HG02870 (cell line): ENCODE data around the gene FUT2.
"Not testable (repeated sequence)": the region's sequence is repeated elsewhere in the genome, so short reads cannot be mapped to it uniquely, and the experiment has no call there.

Experiments used
- ATAC-seq: cut with Tn5 transposase; IDR thresholded peaks from one replicate; pipeline ENCODE4 v1.9.1; 2021; ENCODE audit warnings: mild to moderate bottlenecking, moderate library complexity; ENCODE audit not compliant: unreplicated experiment

FUT2 gene

GRCh38 chr19:48698046-48698445 is 2.3 kb downstream of the FUT2 start:
- no peak for ATAC-seq

DNA sequence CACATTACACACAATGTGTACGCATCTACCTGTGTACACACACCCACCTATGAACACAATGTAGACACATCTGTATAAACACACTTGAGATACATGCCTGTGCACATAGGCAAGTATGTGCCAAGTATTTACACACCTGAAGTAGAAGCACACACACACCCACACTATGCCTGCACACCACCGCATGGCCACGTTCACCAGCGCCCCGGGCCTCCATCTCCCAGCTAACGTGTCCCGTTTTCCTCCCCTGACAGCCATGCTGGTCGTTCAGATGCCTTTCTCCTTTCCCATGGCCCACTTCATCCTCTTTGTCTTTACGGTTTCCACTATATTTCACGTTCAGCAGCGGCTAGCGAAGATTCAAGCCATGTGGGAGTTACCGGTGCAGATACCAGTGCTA is 6.9 kb downstream of the FUT2 start:
- no peak for ATAC-seq

- no peak for ATAC-seq
Observed at GRCh38 chr19:48703316-48703715, 7.5 kb downstream of the FUT2 start.

- no peak for ATAC-seq
Observed at GRCh38 chr19:48705431-48705830, 9.7 kb downstream of the FUT2 start.

- no peak for ATAC-seq
Observed at GRCh38 chr19:48708471-48708870, 12.7 kb downstream of the FUT2 start.

GRCh38 chr19:48711106-48711662 is 15.4 kb downstream of the FUT2 start:
- ATAC-seq = no peak

GRCh38 chr19:48713041-48713863 is 17.5 kb downstream of the FUT2 start:
- ATAC-seq = no peak

- peak; percentile 92 for ATAC-seq
Observed at GRCh38 chr19:48713864-48714755, 18.3 kb downstream of the FUT2 start.

GRCh38 chr19:48714759-48715675 is 19.2 kb downstream of the FUT2 start:
- no peak for ATAC-seq

- no peak for ATAC-seq
Observed at GRCh38 chr19:48715681-48716171, 20.0 kb downstream of the FUT2 start.

- no peak for ATAC-seq
Observed at GRCh38 chr19:48716562-48717291, 21.0 kb downstream of the FUT2 start.

GRCh38 chr19:48718106-48718505 is 22.3 kb downstream of the FUT2 start:
- not testable (repeated sequence) for ATAC-seq

- ATAC-seq = no peak
Observed at GRCh38 chr19:48718711-48719231, 23.0 kb downstream of the FUT2 start.

DNA sequence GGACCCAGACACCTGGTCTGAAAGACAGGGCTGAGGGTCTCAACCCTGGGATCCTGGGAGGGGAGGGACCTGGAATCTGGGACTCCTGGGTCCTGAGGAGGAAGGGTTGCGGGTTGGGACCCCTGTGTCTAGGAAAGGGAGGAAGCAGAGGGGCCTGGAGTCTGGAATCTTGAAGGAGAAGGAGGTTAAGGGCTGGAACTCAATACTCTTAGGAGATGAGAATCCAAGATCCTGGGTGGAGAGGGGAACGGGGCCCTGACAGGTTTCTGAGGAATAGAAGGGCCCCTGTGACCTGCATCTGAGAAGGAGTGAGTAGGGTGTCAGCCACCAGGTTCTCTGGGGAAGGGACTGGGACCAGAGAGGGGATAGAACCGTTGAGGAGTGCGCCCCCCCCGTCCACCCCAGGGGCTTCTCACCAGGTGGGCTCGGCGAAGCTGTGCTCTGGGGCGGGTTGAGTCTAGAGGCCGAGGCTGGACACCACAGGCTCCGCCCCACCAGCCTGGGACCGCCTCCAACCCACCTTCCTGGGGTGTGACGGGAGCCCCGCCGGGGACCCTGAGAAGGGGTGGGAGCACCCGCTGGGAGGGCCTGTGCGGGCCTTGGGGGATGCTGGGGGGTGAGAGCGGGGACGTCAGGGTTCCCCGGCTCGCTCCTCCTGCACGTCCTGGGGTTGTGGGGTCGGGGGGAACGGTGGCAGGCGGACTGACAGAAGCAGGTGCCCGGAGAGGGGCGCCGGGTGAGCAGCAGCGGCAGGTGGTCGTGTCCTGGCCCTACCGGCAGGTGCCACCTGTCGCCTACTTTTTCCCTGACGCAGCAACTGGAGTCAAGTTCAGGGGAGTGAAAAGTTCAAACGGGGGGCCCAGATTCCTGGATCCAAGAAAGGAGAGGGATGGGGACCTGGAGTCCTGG is 23.7 kb downstream of the FUT2 start, which contains the start of gene MAMSTR:
Gene MAMSTR, minus strand, starts transcription at position 463 of the 909 bp plus-strand sequence. CDS start 694 bp downstream, outside the sequence.
- ATAC-seq = no peak

- ATAC-seq = peak; percentile 13
Observed at GRCh38 chr19:48720251-48720612, 24.5 kb downstream of the FUT2 start.

GRCh38 chr19:48720613-48721296 is 25.0 kb downstream of the FUT2 start:
- peak; percentile 85 for ATAC-seq

DNA sequence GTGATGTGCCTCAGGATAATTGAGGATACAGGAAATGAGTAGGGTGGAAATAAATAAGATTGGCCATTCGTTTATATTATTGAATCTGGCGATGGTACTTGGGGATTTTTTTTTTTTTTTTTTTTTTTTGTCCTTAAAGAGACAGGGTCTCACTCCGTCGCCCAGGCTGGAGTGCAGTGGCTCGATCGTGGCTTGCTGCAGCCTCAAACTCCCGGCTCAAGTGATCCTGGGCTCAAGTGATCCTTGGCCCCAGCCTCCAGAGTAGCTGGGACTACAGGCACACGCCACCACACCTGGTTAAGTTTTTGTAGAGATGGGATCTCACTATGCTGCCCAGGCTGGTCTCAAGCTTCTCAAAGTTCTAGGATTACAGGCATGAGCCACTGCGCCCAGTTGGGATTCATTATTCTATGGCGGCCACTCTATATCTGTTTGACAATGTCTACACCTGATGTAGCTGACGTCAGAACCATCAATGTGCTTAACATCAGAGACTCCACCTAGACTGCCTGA is 26.5 kb downstream of the FUT2 start:
- no peak for ATAC-seq
